ENCODE data around the gene ADAM12. TPM values are rescaled to one million over a fixed set of nuclear protein-coding genes. Genes with fewer than 3 reads are reported as not detected.

ADAM12 gene
- total and polyA plus RNA-seq, 9 of the 15 experiments (the other 6 are each of a cell fraction or from before 2014, with no cell fraction given) = not detected

DNA sequence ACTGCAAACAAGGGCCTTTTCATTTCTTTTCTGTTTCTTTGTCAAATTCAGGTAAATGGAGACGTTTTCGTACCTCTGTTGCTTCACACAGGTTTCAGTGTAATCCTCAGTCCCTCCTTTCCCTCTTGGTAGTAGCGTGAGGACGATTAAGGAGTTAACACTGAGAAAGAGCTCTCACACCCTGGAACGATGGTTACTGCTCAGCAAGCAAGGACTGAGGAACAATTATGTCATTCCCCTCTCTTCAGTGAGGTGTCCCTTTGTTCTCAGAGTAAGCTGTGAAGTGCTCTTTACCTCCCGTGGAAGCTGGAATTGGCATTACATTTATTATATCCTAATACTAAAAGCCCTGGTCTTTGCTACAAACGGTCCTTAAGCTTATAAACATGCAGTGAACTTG lies 396.0 kb downstream of the ADAM12 start:
- Histone ChIP-seq H3K36me3 (ENCODE audit: control insufficient read depth, insufficient read depth, low read length) (no peaks in the 10 kb centered on the region), H3K79me2 (ENCODE audit: control insufficient read depth, insufficient read depth, low read length) (no peaks in the 10 kb centered on the region), H3K27ac (ENCODE audit: extremely low read depth, low read depth, low read length) (no peak overlapping the region), H3K9ac (ENCODE audit: insufficient read depth in 1 of 2, low read depth in 2 of 2, low read length in 2 of 2) (no peak overlapping the region), H2AFZ (ENCODE audit: low read depth, low read length) (no peak overlapping the region), H3K4me3 (no peak overlapping the region), H3K27me3 (ENCODE audit: control insufficient read depth in 2 of 2, insufficient read depth in 2 of 2, low read length in 2 of 2) (peaks cover 0 to 6% of the 10 kb centered on the region in 2 experiments; a peak in 1 of 5 replicates), H3K4me2 (ENCODE audit: insufficient read depth, low read length) (no peak overlapping the region), H3K9me3 (replicated peaks; ENCODE audit: control insufficient read depth, insufficient read depth, low read depth, low read length) (no peaks in the 10 kb centered on the region), H3K4me1 (replicated peaks in 1 of 2; ENCODE audit: control insufficient read depth in 2 of 2, insufficient read depth in 2 of 2, low read length in 2 of 2) (no peaks in the 10 kb centered on the region), H3K9me1 (ENCODE audit: control insufficient read depth, insufficient read depth, low read length) (no peaks in the 10 kb centered on the region), H4K20me1 (replicated peaks; ENCODE audit: control insufficient read depth, insufficient read depth, low read length) (no peaks in the 10 kb centered on the region)
- FAIRE-seq = no peak
- in situ Hi-C loops (cut with MboI) = no loop called here
- ATAC-seq = no peak
- no peak for DNase-seq (ENCODE audit: extremely low read depth in 1 of 4, low spot score in 3 of 4)
- BruUV-seq (replicated peaks) = no TSS peak
- intact Hi-C loops (cut with micrococcal nuclease) = no loop called here
- ChIA-PET CTCF (ENCODE audit: low intra/inter-chr PET ratio) (no interaction called here), POLR2A (no interaction called here)
- 1% methylated on average over 7 of the region's 7 CpGs for whole genome bisulfite sequencing (ENCODE audit: insufficient coverage, low coverage, missing lambda C conversion rate)
- TF ChIP-seq PHTF2 (CRISPR knock-in tag; IDR thresholded peaks at IDR 0.05) (no peak), GABPB2 (CRISPR knock-in tag; conservative IDR thresholded peaks at IDR 0.05) (no peak), ELF2 (CRISPR knock-in tag; IDR thresholded peaks at IDR 0.05) (no peak), ZC3H4 (CRISPR knock-in tag; IDR thresholded peaks at IDR 0.05; ENCODE audit: borderline replicate concordance) (no peak), KLF6 (CRISPR knock-in tag; IDR thresholded peaks at IDR 0.05; ENCODE audit: borderline replicate concordance) (no peak), ZNF668 (CRISPR knock-in tag; IDR thresholded peaks at IDR 0.05) (no peak), ZNF41 (CRISPR knock-in tag; conservative IDR thresholded peaks at IDR 0.05) (no peak), CREB1 (IDR thresholded peaks at IDR 0.05) (no peak), CREB1 (CRISPR knock-in tag; IDR thresholded peaks at IDR 0.05) (no peak), JUN (IDR thresholded peaks at IDR 0.05; ENCODE audit: borderline replicate concordance, low read depth, low read length) (no peak), JUN (CRISPR knock-in tag; IDR thresholded peaks at IDR 0.05; ENCODE audit: borderline replicate concordance) (no peak), HDGF (IDR thresholded peaks at IDR 0.05) (no peak), ZFPM2 (CRISPR knock-in tag; IDR thresholded peaks at IDR 0.05) (no peak), RBFOX2 (IDR thresholded peaks at IDR 0.05; ENCODE audit: low read depth, low read length) (no peak), CHCHD3 (CRISPR knock-in tag; IDR thresholded peaks at IDR 0.05) (no peak), CBX8 (IDR thresholded peaks at IDR 0.05; ENCODE audit: borderline replicate concordance, extremely low read depth, low read depth, low read length, poor library complexity, severe bottlenecking) (no peak)
- TF ChIP-seq, protein P1, sequence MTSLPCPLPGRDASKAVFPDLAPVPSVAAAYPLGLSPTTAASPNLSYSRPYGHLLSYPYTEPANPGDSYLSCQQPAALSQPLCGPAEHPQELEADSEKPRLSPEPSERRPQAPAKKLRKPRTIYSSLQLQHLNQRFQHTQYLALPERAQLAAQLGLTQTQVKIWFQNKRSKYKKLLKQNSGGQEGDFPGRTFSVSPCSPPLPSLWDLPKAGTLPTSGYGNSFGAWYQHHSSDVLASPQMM (CRISPR knock-in tag; IDR thresholded peaks at IDR 0.05) = no peak
- TF ChIP-seq, protein P2, sequence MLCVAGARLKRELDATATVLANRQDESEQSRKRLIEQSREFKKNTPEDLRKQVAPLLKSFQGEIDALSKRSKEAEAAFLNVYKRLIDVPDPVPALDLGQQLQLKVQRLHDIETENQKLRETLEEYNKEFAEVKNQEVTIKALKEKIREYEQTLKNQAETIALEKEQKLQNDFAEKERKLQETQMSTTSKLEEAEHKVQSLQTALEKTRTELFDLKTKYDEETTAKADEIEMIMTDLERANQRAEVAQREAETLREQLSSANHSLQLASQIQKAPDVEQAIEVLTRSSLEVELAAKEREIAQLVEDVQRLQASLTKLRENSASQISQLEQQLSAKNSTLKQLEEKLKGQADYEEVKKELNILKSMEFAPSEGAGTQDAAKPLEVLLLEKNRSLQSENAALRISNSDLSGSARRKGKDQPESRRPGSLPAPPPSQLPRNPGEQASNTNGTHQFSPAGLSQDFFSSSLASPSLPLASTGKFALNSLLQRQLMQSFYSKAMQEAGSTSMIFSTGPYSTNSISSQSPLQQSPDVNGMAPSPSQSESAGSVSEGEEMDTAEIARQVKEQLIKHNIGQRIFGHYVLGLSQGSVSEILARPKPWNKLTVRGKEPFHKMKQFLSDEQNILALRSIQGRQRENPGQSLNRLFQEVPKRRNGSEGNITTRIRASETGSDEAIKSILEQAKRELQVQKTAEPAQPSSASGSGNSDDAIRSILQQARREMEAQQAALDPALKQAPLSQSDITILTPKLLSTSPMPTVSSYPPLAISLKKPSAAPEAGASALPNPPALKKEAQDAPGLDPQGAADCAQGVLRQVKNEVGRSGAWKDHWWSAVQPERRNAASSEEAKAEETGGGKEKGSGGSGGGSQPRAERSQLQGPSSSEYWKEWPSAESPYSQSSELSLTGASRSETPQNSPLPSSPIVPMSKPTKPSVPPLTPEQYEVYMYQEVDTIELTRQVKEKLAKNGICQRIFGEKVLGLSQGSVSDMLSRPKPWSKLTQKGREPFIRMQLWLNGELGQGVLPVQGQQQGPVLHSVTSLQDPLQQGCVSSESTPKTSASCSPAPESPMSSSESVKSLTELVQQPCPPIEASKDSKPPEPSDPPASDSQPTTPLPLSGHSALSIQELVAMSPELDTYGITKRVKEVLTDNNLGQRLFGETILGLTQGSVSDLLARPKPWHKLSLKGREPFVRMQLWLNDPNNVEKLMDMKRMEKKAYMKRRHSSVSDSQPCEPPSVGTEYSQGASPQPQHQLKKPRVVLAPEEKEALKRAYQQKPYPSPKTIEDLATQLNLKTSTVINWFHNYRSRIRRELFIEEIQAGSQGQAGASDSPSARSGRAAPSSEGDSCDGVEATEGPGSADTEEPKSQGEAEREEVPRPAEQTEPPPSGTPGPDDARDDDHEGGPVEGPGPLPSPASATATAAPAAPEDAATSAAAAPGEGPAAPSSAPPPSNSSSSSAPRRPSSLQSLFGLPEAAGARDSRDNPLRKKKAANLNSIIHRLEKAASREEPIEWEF (CRISPR knock-in tag; IDR thresholded peaks at IDR 0.05) = no peak
- TF ChIP-seq, protein P3, sequence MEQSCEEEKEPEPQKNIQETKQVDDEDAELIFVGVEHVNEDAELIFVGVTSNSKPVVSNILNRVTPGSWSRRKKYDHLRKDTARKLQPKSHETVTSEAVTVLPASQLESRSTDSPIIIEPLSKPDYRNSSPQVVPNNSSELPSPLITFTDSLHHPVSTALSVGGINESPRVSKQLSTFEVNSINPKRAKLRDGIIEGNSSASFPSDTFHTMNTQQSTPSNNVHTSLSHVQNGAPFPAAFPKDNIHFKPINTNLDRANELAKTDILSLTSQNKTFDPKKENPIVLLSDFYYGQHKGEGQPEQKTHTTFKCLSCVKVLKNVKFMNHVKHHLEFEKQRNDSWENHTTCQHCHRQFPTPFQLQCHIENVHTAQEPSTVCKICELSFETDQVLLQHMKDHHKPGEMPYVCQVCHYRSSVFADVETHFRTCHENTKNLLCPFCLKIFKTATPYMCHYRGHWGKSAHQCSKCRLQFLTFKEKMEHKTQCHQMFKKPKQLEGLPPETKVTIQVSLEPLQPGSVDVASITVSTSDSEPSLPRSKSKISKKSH (CRISPR knock-in tag; IDR thresholded peaks at IDR 0.05) = no peak

All from K562 (cell line).